Peyer's patch (tissue), 4 donors: ENCODE data around the gene FAM131C.

Experiments
- POLR2A ChIP-seq, 2 donors: fragments of 450-650 bp; IDR thresholded peaks; one replicate each; pipeline ENCODE4 v1.5.1; 2017; ENCODE audit warnings: antibody characterized with exemption in 2 of 2, mild to moderate bottlenecking in 2 of 2, moderate library complexity in 2 of 2
- TF ChIP-seq, protein P1 (sequence below), 6 experiments: fragments of 450-650 bp in 4 of 6; fragments of 200-600 bp in 2 of 6; sonication (generic) in 1 of 6; IDR thresholded peaks; one replicate each; pipeline ENCODE4 v1.5.1; 2017 to 2019; ENCODE audit warnings: antibody characterized with exemption in 6 of 6, mild to moderate bottlenecking in 3 of 6, moderate library complexity in 1 of 6

DNA sequence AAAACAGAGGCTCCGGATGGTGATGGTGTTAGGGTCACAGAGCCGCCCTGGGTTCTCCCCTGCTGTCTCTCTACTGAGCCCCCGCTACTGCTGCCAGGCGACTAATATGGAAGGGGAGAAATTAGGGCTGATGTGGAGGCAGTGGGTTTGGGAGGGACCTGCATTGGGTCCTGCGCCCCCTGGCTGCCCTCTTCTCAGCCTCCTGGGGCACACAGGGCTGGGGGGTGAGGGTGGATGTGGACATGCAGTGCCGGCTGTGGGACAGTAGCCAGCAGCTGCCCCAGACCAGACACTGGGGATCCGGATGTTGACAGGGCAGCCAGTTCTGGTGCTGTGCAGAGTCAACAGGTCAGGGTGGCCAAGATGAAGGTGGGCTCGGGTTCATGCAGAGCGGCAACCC, 31.4 kb downstream of the FAM131C start:
- TF ChIP-seq, protein P1, sequence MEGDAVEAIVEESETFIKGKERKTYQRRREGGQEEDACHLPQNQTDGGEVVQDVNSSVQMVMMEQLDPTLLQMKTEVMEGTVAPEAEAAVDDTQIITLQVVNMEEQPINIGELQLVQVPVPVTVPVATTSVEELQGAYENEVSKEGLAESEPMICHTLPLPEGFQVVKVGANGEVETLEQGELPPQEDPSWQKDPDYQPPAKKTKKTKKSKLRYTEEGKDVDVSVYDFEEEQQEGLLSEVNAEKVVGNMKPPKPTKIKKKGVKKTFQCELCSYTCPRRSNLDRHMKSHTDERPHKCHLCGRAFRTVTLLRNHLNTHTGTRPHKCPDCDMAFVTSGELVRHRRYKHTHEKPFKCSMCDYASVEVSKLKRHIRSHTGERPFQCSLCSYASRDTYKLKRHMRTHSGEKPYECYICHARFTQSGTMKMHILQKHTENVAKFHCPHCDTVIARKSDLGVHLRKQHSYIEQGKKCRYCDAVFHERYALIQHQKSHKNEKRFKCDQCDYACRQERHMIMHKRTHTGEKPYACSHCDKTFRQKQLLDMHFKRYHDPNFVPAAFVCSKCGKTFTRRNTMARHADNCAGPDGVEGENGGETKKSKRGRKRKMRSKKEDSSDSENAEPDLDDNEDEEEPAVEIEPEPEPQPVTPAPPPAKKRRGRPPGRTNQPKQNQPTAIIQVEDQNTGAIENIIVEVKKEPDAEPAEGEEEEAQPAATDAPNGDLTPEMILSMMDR (IDR thresholded peaks at IDR 0.05) = no peak
- no peak for TF ChIP-seq POLR2A (IDR thresholded peaks at IDR 0.05)
